PC-9 (cell line): ENCODE data around the gene RNF169.
A peak's percentile ranks its signal among the peaks of the same experiment; 100 is the strongest.

Source experiments
- EZH2 ChIP-seq: fragments of 200-600 bp; sonication (generic); IDR thresholded peaks from 2 replicates; pipeline ENCODE4 v1.8.0; 2017; ENCODE audit warnings: antibody characterized with exemption, low read depth
- TF ChIP-seq, protein P1 (sequence below): fragments of 200-600 bp; sonication (generic); conservative IDR thresholded peaks from 2 replicates; pipeline ENCODE4 v1.6.1; 2017; ENCODE audit warnings: mixed run types, antibody characterized with exemption, mild to moderate bottlenecking, moderate library complexity

DNA sequence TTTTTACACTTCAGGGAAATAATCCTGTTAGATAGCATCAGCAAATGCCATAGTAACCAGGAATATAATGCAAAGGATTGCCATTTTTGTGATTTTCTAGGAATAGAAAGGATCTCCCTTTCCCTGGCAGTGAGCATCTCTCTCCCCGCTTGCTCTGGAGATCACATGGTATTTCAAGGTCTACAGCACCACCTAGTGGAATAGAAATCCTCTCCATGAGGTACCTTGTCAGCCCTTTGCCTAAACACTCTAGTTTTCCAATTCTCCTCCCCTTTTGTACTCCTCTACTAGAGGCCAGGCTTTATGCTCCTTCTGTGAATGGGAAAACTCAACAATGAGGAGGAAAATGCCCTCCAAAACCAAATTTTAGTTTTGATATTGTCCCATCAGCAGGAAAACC, 121.8 kb downstream of the RNF169 start:
- TF ChIP-seq, protein P1, sequence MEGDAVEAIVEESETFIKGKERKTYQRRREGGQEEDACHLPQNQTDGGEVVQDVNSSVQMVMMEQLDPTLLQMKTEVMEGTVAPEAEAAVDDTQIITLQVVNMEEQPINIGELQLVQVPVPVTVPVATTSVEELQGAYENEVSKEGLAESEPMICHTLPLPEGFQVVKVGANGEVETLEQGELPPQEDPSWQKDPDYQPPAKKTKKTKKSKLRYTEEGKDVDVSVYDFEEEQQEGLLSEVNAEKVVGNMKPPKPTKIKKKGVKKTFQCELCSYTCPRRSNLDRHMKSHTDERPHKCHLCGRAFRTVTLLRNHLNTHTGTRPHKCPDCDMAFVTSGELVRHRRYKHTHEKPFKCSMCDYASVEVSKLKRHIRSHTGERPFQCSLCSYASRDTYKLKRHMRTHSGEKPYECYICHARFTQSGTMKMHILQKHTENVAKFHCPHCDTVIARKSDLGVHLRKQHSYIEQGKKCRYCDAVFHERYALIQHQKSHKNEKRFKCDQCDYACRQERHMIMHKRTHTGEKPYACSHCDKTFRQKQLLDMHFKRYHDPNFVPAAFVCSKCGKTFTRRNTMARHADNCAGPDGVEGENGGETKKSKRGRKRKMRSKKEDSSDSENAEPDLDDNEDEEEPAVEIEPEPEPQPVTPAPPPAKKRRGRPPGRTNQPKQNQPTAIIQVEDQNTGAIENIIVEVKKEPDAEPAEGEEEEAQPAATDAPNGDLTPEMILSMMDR, result peak; percentile 51
- TF ChIP-seq EZH2, result no peak
